Stomach (tissue), 9 donors: ENCODE measurements around the gene FGF6. TPM values are rescaled to one million over a fixed set of nuclear protein-coding genes. Genes with fewer than 3 reads are reported as not detected.

ENCODE experiments used
- DNase-seq, 2 donors: peaks; one replicate each; pipeline versions ENCODE4 v3.0.0 to v3.0.0-alpha.2; 2013 to 2019
- H3K27ac ChIP-seq, 5 donors: fragments of 200-600 bp in 4 of 5; sonication (generic) in 4 of 5; one replicate each; pipeline ENCODE4 v1.5.1; 2013 to 2019; ENCODE audit warnings: mild to moderate bottlenecking in 1 of 5, moderate library complexity in 1 of 5
- H3K27me3 ChIP-seq, 3 donors: fragments of 200-600 bp; sonication (generic); one replicate each; pipeline ENCODE4 v1.5.1; 2017 to 2019; ENCODE audit warnings: mixed run types in 1 of 3
- H3K36me3 ChIP-seq, 4 donors: fragments of 200-600 bp; sonication (generic); 1 replicate in 3 of 4; 2 replicates in 1 of 4; pipeline ENCODE4 v1.5.1; 2016 to 2019
- H3K4me1 ChIP-seq, 4 donors: fragments of 200-600 bp; sonication (generic); one replicate each; pipeline ENCODE4 v1.5.1; 2016 to 2019
- H3K4me3 ChIP-seq, 4 donors: fragments of 200-600 bp; sonication (generic) in 3 of 4; one replicate each; pipeline ENCODE4 v1.5.1; 2016 to 2019; ENCODE audit warnings: mild to moderate bottlenecking in 1 of 4
- H3K9me3 ChIP-seq, 4 donors: fragments of 200-600 bp; sonication (generic); one replicate each; pipeline ENCODE4 v1.5.1; 2016 to 2019
- EP300 ChIP-seq: sonication (generic); formaldehyde crosslinking; IDR thresholded peaks from one replicate; pipeline ENCODE4 v1.6.1; 2017; ENCODE audit warnings: antibody characterized with exemption
- POLR2A ChIP-seq, 4 donors: fragments of 450-650 bp; IDR thresholded peaks; one replicate each; pipeline ENCODE4 v1.6.1; 2016; ENCODE audit warnings: antibody characterized with exemption in 4 of 4, control low read depth in 2 of 4, mild to moderate bottlenecking in 1 of 4, moderate library complexity in 1 of 4
- POLR2AphosphoS5 ChIP-seq, 3 donors: sonication (generic); formaldehyde crosslinking; IDR thresholded peaks; one replicate each; pipeline ENCODE4 v1.6.1; 2016; ENCODE audit warnings: antibody characterized with exemption in 3 of 3
- WGBS, 5 donors: extraction: QIAGEN DNeasy Blood & Tissue Kit in 3 of 5; methylation state at CpG; one replicate each; pipeline versions ENCODE4 v1.1.5 to v1.1.7; 2013 to 2018; 5-methylcytosine and 5-hydroxymethylcytosine counted together
- intact Hi-C: fragments of 100-400 bp; cut with DNase I; formaldehyde crosslinking; loops from one replicate; pipeline ENCODE4 v1.15.1; 2023; ENCODE audit warnings: low total_unique reads
- polyA plus RNA-seq, 3 donors: library from polyadenylated mRNA; stranded (reverse); fragments of 200-250 nt; gene quantifications; one replicate each; pipeline ENCODE4 v1.2.3, GENCODE V29; 2013
- total RNA-seq, 5 donors: library from RNA; depleted of rRNA; stranded (reverse); fragments of >200 nt; gene quantifications; one replicate each; pipeline versions ENCODE4 v1.1.0 to v1.2.3, GENCODE V29; 2014 to 2016
- TF ChIP-seq, protein P1 (sequence below), 7 experiments: fragments of 450-650 bp in 4 of 7; fragments of 200-600 bp in 3 of 7; sonication (generic) in 3 of 7; IDR thresholded peaks; one replicate each; pipeline ENCODE4 v1.5.1; 2016 to 2019; ENCODE audit warnings: antibody characterized with exemption in 7 of 7, control low read depth in 2 of 7, mild to moderate bottlenecking in 1 of 7
- donor health status: healthy with polysubstance abuse.
- donor health status: Bipolar disorder and iron deficiency.
- donor health status: healthy.

FGF6 gene
- total and polyA plus RNA-seq, 8 donors = not detected

DNA sequence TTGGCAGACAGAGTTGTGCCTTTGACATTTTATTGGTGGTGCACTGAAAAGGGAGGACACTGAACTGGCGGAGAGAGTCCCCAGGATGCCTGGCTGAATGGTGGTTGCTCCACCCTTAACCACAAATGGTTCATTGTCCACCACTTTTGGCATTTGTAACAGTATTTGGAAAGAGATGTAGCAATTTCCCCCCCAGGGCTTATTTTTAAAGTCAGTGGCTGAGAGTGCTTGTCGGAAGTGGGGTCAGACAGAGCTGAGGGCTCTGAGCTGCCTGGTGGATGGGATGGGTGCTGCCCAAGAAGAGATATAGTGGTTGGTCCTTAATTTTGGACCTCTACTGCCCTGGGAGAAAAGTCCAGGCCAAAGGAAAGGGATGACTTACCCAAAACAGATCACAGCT is 31.5 kb upstream of the FGF6 start:
- intact Hi-C loops = no loop called here
- no peak for DNase-seq
- peaks cover 0 to 10% (median 5%) of the 10 kb centered on the region in 4 donors for H3K9me3 ChIP-seq
- 79 to 95% (median 86%) methylated on average over 2 of the region's 2 CpGs for WGBS, 5 donors
- peaks cover 0 to 6% (median 0%) of the 10 kb centered on the region in 3 donors for H3K27me3 ChIP-seq
- no peak overlapping the region for H3K4me3 ChIP-seq
- no peak for TF ChIP-seq POLR2AphosphoS5 (IDR thresholded peaks at IDR 0.05)
- no peak for TF ChIP-seq POLR2A (IDR thresholded peaks at IDR 0.05)
- TF ChIP-seq, protein P1, sequence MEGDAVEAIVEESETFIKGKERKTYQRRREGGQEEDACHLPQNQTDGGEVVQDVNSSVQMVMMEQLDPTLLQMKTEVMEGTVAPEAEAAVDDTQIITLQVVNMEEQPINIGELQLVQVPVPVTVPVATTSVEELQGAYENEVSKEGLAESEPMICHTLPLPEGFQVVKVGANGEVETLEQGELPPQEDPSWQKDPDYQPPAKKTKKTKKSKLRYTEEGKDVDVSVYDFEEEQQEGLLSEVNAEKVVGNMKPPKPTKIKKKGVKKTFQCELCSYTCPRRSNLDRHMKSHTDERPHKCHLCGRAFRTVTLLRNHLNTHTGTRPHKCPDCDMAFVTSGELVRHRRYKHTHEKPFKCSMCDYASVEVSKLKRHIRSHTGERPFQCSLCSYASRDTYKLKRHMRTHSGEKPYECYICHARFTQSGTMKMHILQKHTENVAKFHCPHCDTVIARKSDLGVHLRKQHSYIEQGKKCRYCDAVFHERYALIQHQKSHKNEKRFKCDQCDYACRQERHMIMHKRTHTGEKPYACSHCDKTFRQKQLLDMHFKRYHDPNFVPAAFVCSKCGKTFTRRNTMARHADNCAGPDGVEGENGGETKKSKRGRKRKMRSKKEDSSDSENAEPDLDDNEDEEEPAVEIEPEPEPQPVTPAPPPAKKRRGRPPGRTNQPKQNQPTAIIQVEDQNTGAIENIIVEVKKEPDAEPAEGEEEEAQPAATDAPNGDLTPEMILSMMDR (IDR thresholded peaks at IDR 0.05) = no peak
- TF ChIP-seq EP300 = no peak
- H3K4me1 ChIP-seq = no peaks in the 10 kb centered on the region
- H3K27ac ChIP-seq = no peak overlapping the region
- no peaks in the 10 kb centered on the region for H3K36me3 ChIP-seq

DNA sequence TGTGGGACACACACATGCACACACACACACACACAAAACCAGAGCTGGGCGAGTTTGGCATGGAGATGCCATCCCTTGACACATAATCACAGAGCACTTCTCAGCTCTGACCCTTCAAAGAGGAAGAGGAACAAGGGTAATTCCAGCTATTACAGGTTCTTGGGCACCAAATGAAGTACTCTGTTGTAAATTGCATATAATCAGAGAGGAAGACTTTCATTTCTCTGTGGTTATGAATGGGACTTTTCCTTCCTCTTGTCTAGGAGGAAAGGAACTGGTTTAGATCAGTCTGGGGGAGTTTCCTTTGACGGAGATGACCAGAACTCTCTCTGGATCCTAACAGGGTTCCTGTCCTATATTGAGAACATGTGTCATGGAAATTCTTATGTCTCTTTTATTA is 26.4 kb upstream of the FGF6 start:
- H3K27ac ChIP-seq = no peak overlapping the region
- no peaks in the 10 kb centered on the region for H3K4me1 ChIP-seq
- H3K27me3 ChIP-seq = peaks cover 0 to 6% (median 0%) of the 10 kb centered on the region in 3 donors
- 64 to 85% (median 70%) methylated on average over 2 of the region's 2 CpGs for WGBS, 5 donors
- no peaks in the 10 kb centered on the region for H3K36me3 ChIP-seq
- intact Hi-C loops = no loop called here
- DNase-seq = peak in 1 of 2 donors; percentile 7
- no peak for TF ChIP-seq EP300
- TF ChIP-seq POLR2AphosphoS5 (IDR thresholded peaks at IDR 0.05) = no peak
- no peak for TF ChIP-seq POLR2A (IDR thresholded peaks at IDR 0.05)
- TF ChIP-seq, protein P1 (IDR thresholded peaks at IDR 0.05) = no peak
- H3K4me3 ChIP-seq = no peak overlapping the region
- H3K9me3 ChIP-seq = no peaks in the 10 kb centered on the region

GRCh38 chr12:4471256-4471655 is 25.6 kb upstream of the FGF6 start:
- Histone ChIP-seq H3K27ac (no peak overlapping the region), H3K9me3 (no peaks in the 10 kb centered on the region), H3K27me3 (peaks cover 0 to 6% (median 0%) of the 10 kb centered on the region in 3 donors), H3K4me1 (no peaks in the 10 kb centered on the region), H3K36me3 (no peaks in the 10 kb centered on the region), H3K4me3 (no peak overlapping the region)
- intact Hi-C loops = no loop called here
- TF ChIP-seq, protein P1 (IDR thresholded peaks at IDR 0.05) = no peak
- TF ChIP-seq EP300 (no peak), POLR2A (IDR thresholded peaks at IDR 0.05) (no peak), POLR2AphosphoS5 (IDR thresholded peaks at IDR 0.05) (no peak)
- WGBS, 5 donors = 70 to 91% (median 79%) methylated on average over 4 of the region's 4 CpGs
- DNase-seq = no peak

- H3K27me3 ChIP-seq = peaks cover 0 to under 1% (median 0%) of the 10 kb centered on the region in 3 donors
- no peaks in the 10 kb centered on the region for H3K9me3 ChIP-seq
- DNase-seq = no peak
- no peak overlapping the region for H3K27ac ChIP-seq
- intact Hi-C loops = no loop called here
- H3K4me3 ChIP-seq = no peak overlapping the region
- H3K36me3 ChIP-seq = no peaks in the 10 kb centered on the region
- TF ChIP-seq, protein P1 (IDR thresholded peaks at IDR 0.05) = no peak
- no peak for TF ChIP-seq POLR2A (IDR thresholded peaks at IDR 0.05)
- no peak for TF ChIP-seq POLR2AphosphoS5 (IDR thresholded peaks at IDR 0.05)
- TF ChIP-seq EP300 = no peak
- no peaks in the 10 kb centered on the region for H3K4me1 ChIP-seq
Measured at GRCh38 chr12:4468994-4469393, 23.4 kb upstream of the FGF6 start.
